Stimulated activated CD4-positive, alpha-beta T cell treated with anti-CD3 and anti-CD28 coated beads, TNF-alpha, amount 100 ng/mL, for 1 hour (primary cell): ENCODE results near the gene IGDCC3.

Experiments used
- DNase-seq, 3 donors: peaks; one replicate each; pipeline ENCODE4 v3.0.0-alpha.2; 2020; ENCODE audit warnings: low read depth in 3 of 3, low spot score in 1 of 3

IGDCC3 gene

DNA sequence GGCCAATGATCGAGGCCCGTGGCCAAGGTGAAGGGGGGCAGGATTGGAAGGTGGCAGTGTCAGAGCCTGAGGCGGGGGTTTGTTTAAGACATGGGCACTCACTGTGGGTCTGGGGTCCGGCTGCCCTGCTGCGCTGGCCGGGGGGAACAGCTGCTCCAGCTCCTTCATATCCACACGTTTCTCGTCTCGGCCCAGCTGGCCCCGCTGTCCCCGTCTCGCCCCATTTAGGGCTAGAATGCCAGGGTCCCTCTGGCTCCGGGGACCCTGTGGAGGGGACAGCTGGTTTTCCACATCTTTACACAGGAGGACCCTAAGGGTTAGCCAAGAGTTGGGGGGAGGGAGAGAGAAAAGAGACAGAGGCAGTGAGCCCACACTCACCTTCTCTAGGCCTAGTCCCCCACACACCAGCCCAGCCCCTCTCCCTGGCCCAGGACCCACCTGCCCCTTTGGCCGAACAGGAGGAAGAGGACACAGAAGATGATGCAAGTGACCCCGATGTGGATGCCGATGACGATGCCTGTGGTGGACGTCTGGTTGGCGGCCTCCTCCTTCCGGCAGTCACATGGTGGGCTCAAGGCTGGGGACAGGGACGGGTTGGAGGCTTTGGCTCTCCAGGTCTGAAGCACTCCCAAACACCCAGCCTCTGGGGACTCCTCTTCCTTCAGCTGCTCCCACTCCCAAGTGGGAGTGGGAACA lies 48.4 kb downstream of the IGDCC3 start:
- DNase-seq: no peak

DNA sequence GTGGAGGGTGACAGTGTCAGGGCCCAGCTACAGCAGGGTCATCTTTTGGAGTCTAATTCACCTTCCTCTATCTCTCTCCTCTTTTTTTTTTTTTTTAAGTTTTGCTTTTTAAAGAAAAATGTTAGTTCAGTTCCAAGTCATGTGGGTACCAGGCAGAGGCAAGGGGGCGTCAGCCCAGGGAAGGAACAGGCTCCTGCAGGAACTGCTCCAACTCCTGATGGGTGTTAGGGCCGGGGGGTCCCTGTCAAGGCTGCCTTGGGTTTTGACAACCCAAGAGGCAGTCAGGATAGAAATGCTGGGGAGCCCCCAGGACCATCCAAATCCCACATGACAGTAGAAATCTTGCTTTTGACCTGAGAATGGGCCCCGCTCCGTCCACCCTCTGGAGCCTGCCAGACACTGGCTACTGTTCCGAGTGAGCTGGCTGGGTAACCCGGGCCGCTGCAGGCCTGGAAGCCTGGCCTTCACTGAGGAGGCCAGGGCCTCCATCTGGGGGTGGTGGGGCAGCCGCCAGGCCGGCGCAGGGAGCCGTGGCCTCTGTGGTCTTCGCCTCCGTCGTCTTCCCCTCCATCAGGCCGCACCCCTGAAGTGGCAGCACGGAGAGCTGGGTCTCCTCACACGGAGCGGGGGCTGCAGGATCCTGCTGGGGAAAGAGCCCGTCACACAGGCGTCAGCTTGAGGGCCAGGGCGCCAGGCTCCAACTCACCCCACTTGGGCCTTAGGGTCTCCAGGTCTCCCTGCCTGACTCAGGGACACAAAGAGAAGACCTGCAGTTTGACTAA lies 49.1 kb downstream of the IGDCC3 start:
- DNase-seq: no peak

DNA sequence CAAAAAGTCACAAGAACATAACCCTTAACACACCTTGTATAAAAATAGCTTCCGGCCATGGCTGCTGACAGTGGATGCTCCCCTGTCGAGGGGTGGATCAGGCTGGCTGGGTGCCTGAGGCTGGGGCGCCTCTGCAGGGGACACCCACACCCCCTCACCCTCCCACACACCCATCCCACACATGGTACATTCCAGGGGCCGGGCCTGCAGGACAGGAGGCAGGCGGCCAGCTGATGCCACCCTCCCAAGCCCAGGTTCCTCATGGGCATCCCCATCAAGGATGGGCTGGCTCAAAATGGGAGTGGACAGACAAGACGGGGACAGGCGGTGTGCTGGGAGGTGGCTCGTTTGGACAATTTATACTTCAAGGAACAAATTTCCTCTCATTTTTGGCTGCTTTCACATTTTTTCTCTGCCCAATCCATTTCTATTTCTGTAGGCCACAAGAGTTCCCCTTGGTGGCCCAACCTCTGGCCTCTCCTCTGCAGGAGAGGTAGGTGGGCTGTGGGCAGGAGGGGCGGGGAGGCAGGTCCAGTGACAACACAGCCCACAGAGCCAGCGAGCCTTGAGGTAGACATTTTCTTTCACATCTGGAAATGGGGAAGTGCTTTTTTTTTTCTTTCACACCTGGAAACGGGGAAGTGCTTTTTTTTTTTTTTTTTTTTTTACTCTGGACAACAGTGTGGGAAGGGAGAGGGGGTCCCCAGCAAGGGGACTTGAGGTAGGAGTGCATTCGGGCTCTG lies 50.0 kb downstream of the IGDCC3 start:
- DNase-seq: no peak

DNA sequence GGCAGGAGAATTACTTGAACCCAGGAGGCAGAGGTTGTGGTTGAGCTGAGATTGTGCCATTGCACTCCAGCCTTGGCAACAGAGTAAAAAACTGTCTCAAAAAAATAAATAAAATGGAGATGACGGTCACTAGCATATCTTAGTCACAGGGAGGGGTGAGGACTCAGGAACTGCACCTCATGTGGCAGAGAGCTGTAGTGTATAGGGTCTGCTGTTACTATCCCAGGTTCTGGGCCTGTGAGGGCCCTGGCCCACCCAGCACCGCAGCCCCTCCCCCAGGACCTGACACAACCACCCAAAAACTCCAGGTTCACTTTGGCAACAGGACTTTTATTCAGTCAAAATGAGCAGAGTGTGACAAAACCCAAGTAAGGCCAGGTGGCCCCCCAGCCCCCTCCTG lies 51.0 kb downstream of the IGDCC3 start:
- no peak for DNase-seq

DNA sequence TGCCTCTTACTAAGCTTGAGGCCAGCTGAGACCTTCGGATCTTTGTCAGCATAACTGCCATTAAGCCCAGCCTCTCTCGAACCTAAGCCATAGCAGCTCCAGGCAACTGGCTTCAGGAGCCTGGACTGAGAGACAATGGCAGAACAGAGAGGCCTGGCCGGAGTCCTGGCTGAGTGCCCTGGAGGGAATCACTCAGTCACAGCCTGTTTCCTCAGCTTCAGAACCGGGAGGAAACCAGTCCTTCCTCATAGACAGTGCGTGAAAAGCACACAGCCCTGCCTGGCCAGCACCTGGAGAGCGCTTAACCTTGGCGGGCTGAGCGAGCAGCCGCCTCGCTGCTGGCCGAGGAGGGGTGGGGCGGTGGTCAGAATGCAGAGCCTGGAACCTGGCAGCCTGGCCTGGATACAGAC lies 51.7 kb downstream of the IGDCC3 start:
- no peak for DNase-seq

DNA sequence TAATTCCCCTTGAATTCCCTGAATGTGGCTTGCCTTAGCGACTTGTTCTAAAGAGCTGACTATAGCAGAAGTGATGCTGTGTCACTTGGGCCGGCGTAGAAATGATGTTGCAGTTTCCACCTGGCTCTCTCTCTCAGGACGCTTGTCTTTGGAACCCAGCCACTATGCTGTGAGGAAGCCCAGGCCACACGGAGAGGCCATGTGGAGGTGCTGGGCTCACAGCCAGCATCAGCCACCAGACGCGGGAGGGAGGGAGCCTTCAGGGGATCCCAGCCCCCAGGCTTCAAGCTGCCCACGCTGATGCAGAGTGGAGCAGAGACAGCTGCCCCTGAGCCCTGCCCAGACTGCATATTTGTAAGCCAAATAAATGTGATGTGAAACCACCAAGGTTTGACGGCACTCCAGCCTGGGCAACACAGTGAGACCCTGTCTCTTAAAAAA lies 54.7 kb downstream of the IGDCC3 start:
- DNase-seq: no peak

DNA sequence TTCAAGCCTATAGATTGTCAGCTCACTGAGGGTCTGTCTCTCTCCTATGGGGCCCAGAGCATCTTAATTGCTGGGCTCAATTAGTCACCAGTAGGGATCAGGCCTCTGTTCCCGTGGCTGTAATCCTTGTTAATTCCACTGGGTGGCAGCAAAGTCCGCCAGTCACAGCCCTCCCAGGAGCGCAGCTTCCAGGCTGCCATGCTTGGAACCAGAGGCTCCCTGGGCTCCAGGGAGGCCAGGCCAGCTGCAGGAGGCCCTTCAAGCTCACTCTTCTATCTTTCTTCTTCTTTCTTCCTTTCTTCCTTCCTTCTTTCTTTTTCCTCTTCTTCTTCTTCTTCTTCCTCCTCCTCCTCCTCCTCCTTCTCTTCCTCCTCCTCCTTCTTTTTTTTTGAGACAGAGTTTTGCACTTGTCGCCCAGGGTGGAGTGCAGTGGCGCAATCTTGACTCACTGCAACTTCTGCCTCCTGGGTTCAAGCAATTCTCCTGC lies 58.9 kb downstream of the IGDCC3 start:
- DNase-seq: peak; percentile 40 to 61 (median 54)

DNA sequence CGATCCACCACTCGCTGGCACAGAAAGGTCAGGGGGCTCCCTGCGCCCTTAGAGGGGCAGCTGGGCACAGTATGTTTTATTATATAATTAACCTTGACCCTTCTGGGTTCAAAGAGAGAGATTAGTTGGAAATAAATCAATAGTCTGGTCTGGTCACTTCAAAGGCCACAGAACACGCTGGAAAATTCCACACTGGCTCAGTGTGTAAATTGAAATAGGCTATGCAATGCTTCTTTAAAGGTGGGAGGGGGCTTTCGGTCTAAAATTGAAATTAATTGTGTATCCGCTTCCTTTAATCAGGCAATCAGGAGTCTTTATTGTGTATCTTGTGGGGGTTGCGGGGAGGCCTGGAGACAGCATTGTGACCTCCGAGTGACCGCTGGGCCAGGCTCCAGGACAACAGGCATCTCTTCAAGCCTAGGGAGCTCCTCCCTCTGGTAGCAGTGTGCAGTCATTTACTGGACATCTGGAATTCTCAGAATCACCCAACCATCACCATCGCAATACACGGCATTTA lies 65.3 kb downstream of the IGDCC3 start:
- DNase-seq: no peak

DNA sequence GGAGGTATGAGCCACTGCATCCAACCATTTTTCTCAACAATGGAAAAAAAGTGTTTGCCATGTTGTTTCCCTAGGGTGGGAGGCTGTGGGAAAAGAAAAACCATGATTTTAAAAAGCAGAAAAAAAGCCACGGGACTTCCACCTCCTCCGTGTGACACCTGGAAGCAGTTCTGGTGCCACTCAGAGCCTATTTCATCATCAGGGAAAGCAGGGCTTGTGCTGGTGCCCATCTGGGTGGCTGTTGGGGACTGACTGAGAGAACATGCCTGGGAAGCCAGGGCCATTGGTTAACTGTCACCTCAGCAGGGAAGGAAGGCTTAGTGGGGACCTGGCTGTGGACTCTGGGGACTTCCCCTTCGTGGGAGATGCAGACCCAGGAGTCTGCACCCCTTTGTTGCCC lies 66.0 kb downstream of the IGDCC3 start:
- DNase-seq: no peak

DNA sequence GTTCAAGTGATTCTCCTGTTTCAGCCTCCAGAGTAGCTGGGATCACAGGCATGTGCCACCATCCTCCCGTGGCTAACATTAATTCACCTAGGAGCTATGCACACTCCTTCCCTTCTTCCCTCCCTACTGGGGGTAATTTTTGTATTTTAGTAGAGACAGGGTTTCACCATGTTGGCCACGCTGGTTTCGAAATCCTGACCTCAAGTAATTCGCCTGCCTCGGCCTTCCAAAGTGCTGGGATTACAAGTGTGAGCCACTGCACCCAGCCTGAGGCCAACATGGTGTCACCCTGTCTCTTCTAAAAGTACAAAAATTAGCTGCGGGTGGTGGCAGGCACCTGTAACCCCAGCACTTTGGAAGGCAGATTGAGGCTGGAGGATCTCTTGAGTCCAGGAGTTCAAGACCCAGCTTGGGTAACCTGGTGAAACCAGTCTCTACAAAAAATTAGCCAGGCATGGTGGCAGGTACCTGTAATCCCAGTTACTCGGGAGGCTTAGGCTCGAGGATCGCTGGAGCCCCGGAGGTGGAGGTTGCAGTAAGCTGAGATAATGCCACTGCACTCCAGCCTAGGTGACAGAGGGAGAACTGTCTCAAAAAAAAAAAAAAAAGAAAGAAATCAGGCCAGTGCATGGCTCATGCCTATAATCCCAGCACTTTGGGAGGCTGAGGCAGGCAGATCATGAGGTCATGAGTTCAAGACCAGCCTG lies 67.2 kb downstream of the IGDCC3 start:
- DNase-seq: no peak

DNA sequence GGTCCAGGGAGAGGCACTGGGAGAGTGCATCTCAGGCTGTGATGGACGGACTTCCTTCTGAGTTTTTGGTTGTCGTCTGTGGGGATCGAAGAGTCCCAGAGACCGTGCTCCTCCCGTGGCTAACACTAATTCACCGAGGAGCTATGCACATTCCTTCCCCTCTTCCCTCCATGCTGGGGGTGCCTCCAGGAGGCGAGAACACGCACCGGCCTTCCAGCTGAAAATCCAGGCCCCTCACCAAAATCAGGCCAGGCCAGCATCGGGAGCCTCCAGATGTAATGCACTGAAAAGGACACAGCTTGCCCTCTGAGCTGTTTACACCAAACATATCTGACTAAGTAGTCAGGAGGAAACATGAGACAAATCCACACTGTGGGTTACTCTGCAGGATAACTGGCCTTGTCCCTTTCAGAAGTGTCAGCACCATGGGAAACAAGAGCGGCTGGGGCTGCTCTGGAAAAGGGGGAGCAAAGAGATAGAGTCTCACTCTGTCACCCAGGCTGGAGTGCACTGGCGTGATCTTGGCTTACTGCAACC lies 67.9 kb downstream of the IGDCC3 start:
- DNase-seq: no peak

DNA sequence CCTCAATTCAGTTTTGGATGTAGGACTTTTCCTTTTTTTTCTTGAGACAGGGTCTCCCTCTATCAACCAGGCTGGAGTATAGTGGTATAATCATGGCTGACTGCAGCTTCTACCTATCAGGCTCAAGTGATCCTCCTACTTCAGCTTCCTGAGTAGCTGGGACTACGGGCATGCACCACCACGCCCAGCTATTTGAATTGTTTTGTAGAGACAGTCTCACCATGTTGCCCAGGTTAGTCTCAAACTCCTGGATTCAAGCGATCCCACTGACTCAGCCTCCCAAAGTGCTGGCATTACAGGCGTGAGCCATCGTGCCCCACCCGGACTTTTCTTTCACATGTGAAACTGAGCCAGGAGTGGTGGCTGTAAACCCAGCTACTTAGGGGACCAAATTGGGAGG lies 69.8 kb downstream of the IGDCC3 start:
- no peak for DNase-seq

DNA sequence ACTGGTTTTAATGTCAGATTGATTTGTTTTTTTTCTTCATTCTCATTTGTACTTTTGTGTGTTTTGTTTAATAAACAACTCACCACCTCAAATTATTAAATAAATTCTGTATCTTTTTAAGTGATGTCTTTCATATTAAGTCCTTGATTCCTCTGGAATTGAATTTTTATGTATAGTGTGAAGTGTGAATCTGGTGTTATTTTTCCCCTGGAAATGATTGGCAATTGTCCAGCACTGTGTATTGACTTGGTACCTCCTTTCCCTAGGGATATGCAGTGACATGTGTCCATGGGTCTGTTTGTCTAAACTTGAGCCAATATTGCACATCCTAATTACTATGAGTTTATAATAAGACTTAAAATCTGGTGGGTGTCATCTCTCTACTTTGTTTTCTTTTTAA lies 71.3 kb downstream of the IGDCC3 start:
- no peak for DNase-seq

DNA sequence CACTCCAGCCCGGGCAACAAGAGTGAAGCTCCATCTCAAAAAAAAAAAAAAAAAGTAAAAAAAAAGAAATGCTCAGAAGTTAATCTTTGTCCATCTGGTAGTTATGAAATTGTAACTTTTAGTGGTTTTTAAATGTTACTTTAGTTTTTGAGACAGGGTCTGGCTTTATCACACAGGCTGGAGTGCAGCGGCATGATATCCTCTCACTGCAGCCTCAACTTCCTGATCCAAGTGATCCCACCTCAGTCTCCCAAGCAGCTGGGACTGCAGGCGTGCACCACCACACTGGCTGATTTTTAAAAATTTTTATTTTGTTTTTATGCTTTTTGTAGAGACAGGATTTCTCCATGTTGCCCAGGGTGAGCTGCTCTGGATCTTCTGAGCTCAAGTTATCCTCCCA lies 72.0 kb downstream of the IGDCC3 start:
- no peak for DNase-seq

DNA sequence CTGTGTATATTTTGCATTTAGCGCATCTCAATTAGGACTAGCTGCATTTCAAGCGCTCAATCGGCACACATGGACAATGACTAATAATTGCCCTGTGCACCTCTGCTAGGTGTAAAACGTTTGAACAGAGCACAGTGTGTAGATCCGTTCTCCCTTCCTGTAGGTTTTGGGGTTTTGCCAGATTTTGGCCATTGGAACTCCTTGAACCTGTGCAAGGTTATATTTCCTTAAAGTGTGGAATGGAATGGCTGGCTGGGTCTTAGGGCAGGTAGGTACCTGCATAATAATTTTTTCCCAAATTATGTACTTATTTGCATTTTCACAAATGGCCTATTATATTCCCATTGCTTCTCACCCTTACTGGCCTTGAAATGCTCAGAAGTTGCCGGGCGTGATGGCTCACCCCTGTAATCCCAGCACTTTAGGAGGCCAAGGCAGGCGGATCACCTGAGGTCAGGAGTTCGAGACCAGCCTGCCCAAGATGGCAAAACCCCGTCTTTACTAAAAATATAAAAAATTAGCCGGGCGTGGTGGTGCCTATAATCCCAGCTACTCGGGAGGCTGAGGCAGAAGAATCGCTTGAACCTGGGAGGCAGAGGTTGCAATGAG lies 72.5 kb downstream of the IGDCC3 start:
- no peak for DNase-seq

DNA sequence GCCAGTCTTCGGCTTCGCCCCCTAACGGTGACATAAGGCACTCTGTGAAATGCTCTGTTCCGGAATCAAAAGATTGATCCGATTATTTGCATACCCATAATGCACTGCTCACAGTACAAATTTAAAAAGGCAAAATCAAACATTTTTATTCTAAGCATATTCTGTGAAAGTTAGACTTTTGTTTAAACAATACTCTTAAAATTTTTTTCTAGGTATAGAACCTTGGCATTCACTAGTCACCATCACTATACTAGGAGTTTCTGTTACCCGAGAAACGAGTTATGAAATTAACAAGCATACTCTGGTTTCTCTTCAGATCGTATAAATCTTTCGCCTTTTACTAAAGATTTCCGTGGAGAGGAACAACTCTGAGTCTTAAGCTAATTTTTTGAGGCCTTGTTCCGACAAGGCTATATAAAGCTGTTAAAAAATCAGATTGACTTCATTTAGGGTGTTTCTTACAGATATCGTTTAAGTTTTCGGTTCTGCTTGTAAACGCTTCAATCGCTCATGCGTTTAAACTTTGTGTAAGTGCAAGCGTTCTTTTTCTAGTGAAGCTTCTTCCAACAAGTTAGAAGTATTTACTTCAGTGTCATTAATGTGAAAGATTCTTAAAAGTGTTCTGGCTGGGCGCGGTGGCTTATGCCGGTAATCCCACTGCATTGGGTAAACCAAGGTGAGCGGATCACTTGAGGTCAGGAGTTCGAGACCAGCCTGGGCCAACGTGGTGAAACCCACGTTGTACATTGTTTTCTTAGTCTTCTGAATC lies 73.2 kb downstream of the IGDCC3 start, which contains the start of gene RNU5B-1:
Gene RNU5B-1 (plus strand): TSS at position 297 of the 769 bp plus-strand sequence.
- DNase-seq: peak; percentile 50 to 63 (median 52)

DNA sequence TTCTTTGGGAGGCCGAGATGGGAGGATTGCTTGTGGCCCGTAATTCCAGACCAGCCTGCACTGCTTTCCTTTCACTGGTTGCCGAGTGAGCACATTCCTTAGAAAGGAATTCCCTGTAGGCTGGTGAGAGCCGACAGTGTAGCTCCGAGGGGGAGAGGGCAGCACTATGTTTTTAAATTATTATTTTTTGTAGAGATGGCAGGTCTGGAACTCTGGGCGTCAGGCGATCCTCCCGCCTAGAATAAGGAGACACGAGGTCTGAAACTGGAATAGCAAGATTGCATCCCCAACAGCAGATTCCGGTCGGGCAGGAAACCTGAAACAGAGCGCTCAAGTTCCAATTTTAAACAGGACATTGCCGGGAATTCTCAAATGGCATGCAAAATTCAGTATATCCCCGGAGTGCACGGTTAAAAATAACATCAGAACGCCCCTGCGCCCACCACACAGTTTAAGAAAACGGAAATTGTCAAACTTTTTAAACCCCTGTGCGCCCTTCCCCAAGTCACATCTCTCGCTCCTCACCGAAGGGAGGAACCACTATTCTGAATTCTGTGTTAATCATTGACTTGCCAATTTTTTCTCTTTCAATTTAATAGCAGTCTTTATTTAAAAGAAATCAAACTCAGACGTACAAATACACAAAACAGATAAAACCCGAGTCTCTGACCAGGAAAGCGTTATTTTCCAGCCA lies 74.0 kb downstream of the IGDCC3 start:
- no peak for DNase-seq

DNA sequence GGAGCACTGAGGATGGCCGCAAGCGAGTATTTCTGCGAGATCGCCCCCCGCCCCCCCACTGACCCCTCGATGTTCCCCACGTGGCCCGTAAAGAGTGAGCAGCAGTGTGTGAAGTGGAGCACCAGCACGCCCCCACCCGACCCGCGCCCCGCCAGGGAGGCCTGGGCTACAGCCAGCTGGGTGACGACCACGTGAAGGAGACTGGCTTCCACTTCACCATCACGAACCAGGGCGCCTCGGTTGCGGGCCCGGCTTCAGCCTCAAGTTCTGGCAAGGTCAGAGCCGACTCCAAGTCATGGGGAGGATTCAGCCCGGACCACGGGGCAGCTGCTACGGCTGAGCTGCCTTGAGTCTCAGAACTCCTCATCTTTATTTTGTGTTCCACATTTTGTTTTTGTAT lies 75.7 kb downstream of the IGDCC3 start:
- no peak for DNase-seq

DNA sequence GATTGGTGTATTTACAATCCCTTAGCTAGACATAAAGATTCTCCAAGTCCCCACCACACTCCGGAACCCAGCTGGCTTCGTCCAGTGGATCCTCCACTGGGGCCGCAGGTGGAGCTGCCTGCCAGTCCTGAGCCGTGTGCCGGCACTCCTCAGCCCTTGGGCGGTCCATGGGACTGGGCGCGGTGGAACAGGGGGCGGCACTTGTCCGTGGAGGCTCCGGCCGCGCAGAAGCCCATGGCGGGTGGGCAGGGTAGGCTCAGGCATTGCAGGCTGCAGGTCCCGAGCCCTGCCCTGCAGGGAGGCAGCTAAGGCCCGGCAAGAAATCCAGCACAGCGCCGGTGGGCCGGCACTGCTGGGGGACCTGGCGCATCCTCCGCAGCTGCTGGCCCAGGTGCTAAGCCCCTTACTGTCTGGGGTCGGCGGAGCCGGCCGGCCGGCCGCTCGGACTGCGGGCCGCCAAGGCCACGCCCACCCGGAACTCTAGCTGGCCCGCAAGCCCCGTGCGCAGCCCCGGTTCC lies 76.8 kb downstream of the IGDCC3 start:
- no peak for DNase-seq
